H1 (cell line): ENCODE results near the gene SPTY2D1. TPM values are rescaled to one million over a fixed set of nuclear protein-coding genes. Genes with fewer than 3 reads are reported as not detected.
"Not testable (repeated sequence)": the region's sequence is repeated elsewhere in the genome, so short reads cannot be mapped to it uniquely, and the experiment has no call there.

ENCODE experiments used
- CTCF ChIA-PET: fragments of 300-600 bp; sonication (Branson Sonifier 250); formaldehyde crosslinking; loops from one replicate; lab custom pipeline; 2021; ENCODE audit not compliant: partially characterized antibody; lab: Charles Lee
- POLR2A ChIA-PET: fragments of 300-600 bp; sonication (Branson Sonifier 250); formaldehyde crosslinking; loops from one replicate; lab custom pipeline; 2021; ENCODE audit warnings: inconsistent platforms; ENCODE audit not compliant: partially characterized antibody; lab: Charles Lee
- DNase-seq, 2 experiments: peaks; one replicate each; pipeline versions ENCODE4 v3.0.0 to v3.0.0-alpha.2; 2010 to 2022; ENCODE audit warnings: low spot score in 2 of 2, low read depth in 1 of 2, mixed read lengths in 1 of 2
- FAIRE-seq: peaks from 2 replicates; lab custom pipeline; 2011; peaks lifted over from hg19 to GRCh38; lab: Jason Lieb, UNC
- H2AFZ ChIP-seq: 2 replicates; pipeline ENCODE4 v1.8.1; 2012; ENCODE audit warnings: low read length, inconsistent platforms
- H2AK5ac ChIP-seq: 2 replicates; pipeline ENCODE4 v1.6.1; 2013; ENCODE audit warnings: low read depth, low read length
- H2BK120ac ChIP-seq: replicated peaks from 2 replicates; pipeline ENCODE3; 2013; ENCODE audit warnings: low read depth, low read length, inconsistent platforms
- H2BK12ac ChIP-seq: 2 replicates; pipeline ENCODE4 v1.6.1; 2013; ENCODE audit warnings: low read depth, low read length
- H2BK15ac ChIP-seq: 2 replicates; pipeline ENCODE4 v1.6.1; 2013; ENCODE audit warnings: low read length
- H2BK20ac ChIP-seq: 2 replicates; pipeline ENCODE4 v1.6.1; 2013; ENCODE audit warnings: low read length
- H2BK5ac ChIP-seq: 2 replicates; pipeline ENCODE4 v1.6.1; 2013; ENCODE audit warnings: low read depth, low read length
- H3K14ac ChIP-seq: 2 replicates; pipeline ENCODE4 v1.6.1; 2013; ENCODE audit warnings: inconsistent platforms; ENCODE audit not compliant: insufficient read length
- H3K18ac ChIP-seq: 2 replicates; pipeline ENCODE4 v1.6.1; 2013; ENCODE audit warnings: low read length; ENCODE audit errors: extremely low read depth
- H3K23ac ChIP-seq: 2 replicates; pipeline ENCODE4 v1.6.1; 2013; ENCODE audit warnings: inconsistent platforms; ENCODE audit not compliant: insufficient read length
- H3K23me2 ChIP-seq: 2 replicates; pipeline ENCODE4 v1.6.1; 2013; ENCODE audit warnings: low read depth, low read length
- H3K27ac ChIP-seq: 2 replicates; pipeline ENCODE4 v1.6.1; 2011; ENCODE audit warnings: low read depth, low read length, inconsistent platforms
- H3K27me3 ChIP-seq, 4 experiments: replicated peaks in 1 of 4; 1 replicate in 1 of 4; 2 replicates in 3 of 4; pipeline versions ENCODE4 v1.6.1 to v1.8.1; 2011 to 2013; ENCODE audit warnings: low read length in 3 of 4, mild to moderate bottlenecking in 3 of 4, inconsistent platforms in 2 of 4, mixed read lengths in 2 of 4, moderate library complexity in 1 of 4; ENCODE audit not compliant: control insufficient read depth in 3 of 4, insufficient read depth in 3 of 4; ENCODE audit errors: extremely low read depth in 1 of 4
- H3K36me3 ChIP-seq, 4 experiments: 2 replicates each; pipeline versions ENCODE4 v1.6.1 to v1.8.1; 2011 to 2013; ENCODE audit warnings: mild to moderate bottlenecking in 4 of 4, low read length in 3 of 4, moderate library complexity in 2 of 4, control low read depth in 1 of 4, inconsistent platforms in 1 of 4; ENCODE audit not compliant: insufficient read depth in 4 of 4, control insufficient read depth in 2 of 4
- H3K4ac ChIP-seq: replicated peaks from 2 replicates; pipeline ENCODE3; 2013; ENCODE audit warnings: low read length, low read depth, mixed read lengths, inconsistent platforms; ENCODE audit not compliant: insufficient read length
- H3K4me1 ChIP-seq, 4 experiments: replicated peaks in 1 of 4; 1 replicate in 1 of 4; 2 replicates in 3 of 4; pipeline versions ENCODE4 v1.6.1 to v1.8.1; 2011 to 2013; ENCODE audit warnings: low read length in 3 of 4, inconsistent platforms in 2 of 4, mixed read lengths in 1 of 4; ENCODE audit not compliant: insufficient read depth in 4 of 4, control insufficient read depth in 3 of 4
- H3K4me2 ChIP-seq, 2 experiments: 2 replicates each; pipeline versions ENCODE4 v1.6.1 to v1.8.1; 2011 to 2013; ENCODE audit warnings: low read depth in 2 of 2, low read length in 2 of 2, control low read depth in 1 of 2, inconsistent platforms in 1 of 2, mild to moderate bottlenecking in 1 of 2; ENCODE audit not compliant: insufficient read depth in 1 of 2
- H3K4me3 ChIP-seq, 4 experiments: fragments of 200-600, 300-600 bp in 1 of 4; sonication (generic), shearing (Covaris generic), sonication (Bioruptor Twin) in 1 of 4; 2 replicates each; pipeline versions ENCODE4 v1.5.1 to v1.8.1; 2011 to 2016; ENCODE audit warnings: low read length in 4 of 4, low read depth in 3 of 4, control low read depth in 2 of 4, inconsistent platforms in 2 of 4, mild to moderate bottlenecking in 2 of 4, mixed read lengths in 1 of 4, moderate library complexity in 1 of 4; ENCODE audit not compliant: insufficient read depth in 2 of 4; ENCODE audit errors: extremely low read depth in 1 of 4
- H3K56ac ChIP-seq: replicated peaks from 2 replicates; pipeline ENCODE3; 2013; ENCODE audit warnings: low read depth, mild to moderate bottlenecking, mixed read lengths, low read length, inconsistent platforms; ENCODE audit not compliant: insufficient read length
- H3K79me1 ChIP-seq: 2 replicates; pipeline ENCODE4 v1.6.1; 2013; ENCODE audit warnings: low read depth, low read length, control low read depth
- H3K79me2 ChIP-seq, 2 experiments: 2 replicates each; pipeline versions ENCODE4 v1.6.1 to v1.8.1; 2012 to 2013; ENCODE audit warnings: low read length in 2 of 2, mild to moderate bottlenecking in 2 of 2, inconsistent platforms in 1 of 2; ENCODE audit not compliant: insufficient read depth in 2 of 2, control insufficient read depth in 1 of 2
- H3K9ac ChIP-seq, 4 experiments: replicated peaks in 1 of 4; 1 replicate in 1 of 4; 2 replicates in 3 of 4; pipeline versions ENCODE4 v1.6.1 to v1.8.1; 2011 to 2013; ENCODE audit warnings: low read depth in 3 of 4, low read length in 3 of 4, control low read depth in 2 of 4, mild to moderate bottlenecking in 2 of 4, moderate library complexity in 2 of 4, inconsistent platforms in 1 of 4; ENCODE audit errors: extremely low read depth in 1 of 4
- H3K9me3 ChIP-seq, 2 experiments: 2 replicates each; pipeline versions ENCODE4 v1.6.1 to v1.8.1; 2012 to 2013; ENCODE audit warnings: mild to moderate bottlenecking in 2 of 2, moderate library complexity in 2 of 2, control low read depth in 1 of 2, inconsistent platforms in 1 of 2, low read depth in 1 of 2, low read length in 1 of 2, mixed read lengths in 1 of 2; ENCODE audit not compliant: insufficient read depth in 2 of 2
- H4K20me1 ChIP-seq, 2 experiments: replicated peaks in 1 of 2; 2 replicates each; pipeline versions ENCODE3 to v1.8.1; 2011 to 2013; ENCODE audit warnings: inconsistent platforms in 2 of 2, low read length in 2 of 2, mild to moderate bottlenecking in 1 of 2; ENCODE audit not compliant: insufficient read depth in 2 of 2, control insufficient read depth in 1 of 2
- H4K5ac ChIP-seq: 2 replicates; pipeline ENCODE4 v1.6.1; 2013; ENCODE audit warnings: low read length, low read depth, mixed read lengths, inconsistent platforms; ENCODE audit not compliant: insufficient read length
- H4K8ac ChIP-seq: 2 replicates; pipeline ENCODE4 v1.8.0; 2013; ENCODE audit warnings: mild to moderate bottlenecking, moderate library complexity, low read length, inconsistent platforms; ENCODE audit not compliant: insufficient read depth; ENCODE audit errors: extremely low read depth
- H4K91ac ChIP-seq: replicated peaks from 2 replicates; pipeline ENCODE3; 2013; ENCODE audit warnings: low read length, mixed read lengths, inconsistent platforms; ENCODE audit not compliant: insufficient read length
- WGBS, 2 experiments: shearing (Covaris generic) in 1 of 2; methylation state at CpG; one replicate each; pipeline versions ENCODE4 v1.1.6 to v1.1.7; 2013 to 2015; ENCODE audit warnings: low lambda C conversion rate in 2 of 2, mixed read lengths in 2 of 2, inconsistent platforms in 1 of 2, low coverage in 1 of 2, missing lambda C conversion rate in 1 of 2; ENCODE audit not compliant: insufficient replicate concordance in 2 of 2, insufficient coverage in 1 of 2, insufficient read length in 1 of 2; ENCODE audit errors: extremely low coverage in 1 of 2, missing lambda C conversion rate in 1 of 2; 5-methylcytosine and 5-hydroxymethylcytosine counted together
- polyA plus RNA-seq, 7 experiments: library from polyadenylated mRNA; depleted of rRNA in 3 of 7; stranded (reverse) in 5 of 7; unstranded in 2 of 7; fragments of >200 nt in 5 of 7; fragments of 200-250 nt in 2 of 7; gene quantifications; 1 replicate in 5 of 7; 2 replicates in 1 of 7; 4 replicates in 1 of 7; pipeline versions ENCODE4 v1.2.1 to v1.2.3, GENCODE V29; 2011 to 2013; ENCODE audit warnings: missing spikeins in 2 of 7, mixed read lengths in 2 of 7
- total RNA-seq: library from RNA; stranded (reverse); fragmentation: NEBNext Ultra II Directional; extraction: Animal tissue kit (Norgen Biotek cat#: 25700); gene quantifications from 2 replicates; pipeline ENCODE4 v1.2.1, GENCODE V29; 2021

The SPTY2D1 gene
- total and polyA plus RNA-seq, 2 of the 8 experiments (the other 6 are each of a cell fraction or from before 2014, with no cell fraction given) = 4.9 to 17.6 TPM

GRCh38 chr11:18594088-18594487 lies 40.1 kb downstream of the SPTY2D1 start:
- H3K27me3 ChIP-seq, H3K23me2 ChIP-seq, H3K14ac ChIP-seq, H3K23ac ChIP-seq, H3K36me3 ChIP-seq, H2AK5ac ChIP-seq, H2BK120ac ChIP-seq, H3K79me1 ChIP-seq, H3K27ac ChIP-seq, H3K4me3 ChIP-seq, H2BK15ac ChIP-seq, H2BK12ac ChIP-seq, H3K56ac ChIP-seq, H3K9me3 ChIP-seq, POLR2A ChIA-PET, H4K91ac ChIP-seq, H2BK5ac ChIP-seq, FAIRE-seq, DNase-seq, H2AFZ ChIP-seq, H3K18ac ChIP-seq, H4K20me1 ChIP-seq, H4K5ac ChIP-seq, H3K9ac ChIP-seq, H3K4me1 ChIP-seq, H4K8ac ChIP-seq, H3K4ac ChIP-seq, H3K4me2 ChIP-seq, H2BK20ac ChIP-seq: not testable (repeated sequence)
- CTCF ChIA-PET = interaction anchor here (0.7 kb wide), 1 partner anchor 201 kb away, joined by 3 read pairs; no protein-coding TSS in a partner anchor
- 93% methylated on average over 4 of the region's 5 CpGs; no CpG with 5 or more reads in 1 of the 2 experiments for WGBS, 2 experiments
- H3K79me2 ChIP-seq = peaks cover 2 to 34% of the 10 kb centered on the region in 2 experiments; a peak in 2 of 4 replicates
